Thyroid gland (tissue), 4 donors: ENCODE measurements around the gene ANKRD29. TPM values are rescaled to one million over a fixed set of nuclear protein-coding genes. Genes with fewer than 3 reads are reported as not detected.

ENCODE experiments used
- DNase-seq, 2 donors: peaks; one replicate each; pipeline ENCODE4 v3.0.0-alpha.2; 2019
- H3K27ac ChIP-seq, 3 donors: fragments of 200-600 bp; sonication (generic); 1 replicate in 2 of 3; 2 replicates in 1 of 3; pipeline ENCODE4 v1.5.1; 2016 to 2019; ENCODE audit warnings: mild to moderate bottlenecking in 1 of 3, moderate library complexity in 1 of 3
- H3K27me3 ChIP-seq: fragments of 200-600 bp; sonication (generic); one replicate; pipeline ENCODE4 v1.5.1; 2019
- H3K36me3 ChIP-seq, 2 donors: fragments of 200-600 bp; sonication (generic); one replicate each; pipeline ENCODE4 v1.5.1; 2016 to 2019
- H3K4me1 ChIP-seq, 2 donors: fragments of 200-600 bp; sonication (generic); one replicate each; pipeline ENCODE4 v1.5.1; 2017 to 2019
- H3K4me3 ChIP-seq, 3 donors: fragments of 200-600 bp; sonication (generic); replicated peaks in 1 of 3; 1 replicate in 2 of 3; 2 replicates in 1 of 3; pipeline ENCODE4 v1.5.1; 2016; ENCODE audit warnings: mild to moderate bottlenecking in 1 of 3
- H3K9me3 ChIP-seq: fragments of 200-600 bp; sonication (generic); one replicate; pipeline ENCODE4 v1.5.1; 2017
- CTCF ChIP-seq, 6 experiments: fragments of 200-600 bp in 3 of 6; fragments of 450-650 bp in 3 of 6; sonication (generic) in 3 of 6; IDR thresholded peaks; one replicate each; pipeline ENCODE4 v1.5.1; 2016 to 2019; ENCODE audit warnings: antibody characterized with exemption in 6 of 6, mild to moderate bottlenecking in 2 of 6, inconsistent platforms in 1 of 6, moderate library complexity in 1 of 6
- POLR2A ChIP-seq, 2 donors: fragments of 450-650 bp; IDR thresholded peaks; one replicate each; pipeline ENCODE4 v1.6.1; 2017; ENCODE audit warnings: antibody characterized with exemption in 2 of 2, mild to moderate bottlenecking in 2 of 2, moderate library complexity in 1 of 2
- WGBS, 2 donors: methylation state at CpG; one replicate each; pipeline ENCODE4 v1.1.5; 2017; 5-methylcytosine and 5-hydroxymethylcytosine counted together
- intact Hi-C: fragments of 100-400 bp; cut with DNase I; formaldehyde crosslinking; loops from one replicate; pipeline ENCODE4 v1.15.1; 2023
- total RNA-seq, 4 donors: library from RNA; depleted of rRNA; stranded (reverse); fragments of >200 nt; gene quantifications; one replicate each; pipeline ENCODE4 v1.2.3, GENCODE V29; 2016

ANKRD29 gene
- total RNA-seq, 4 donors from 2014 or later = 3.4 to 6.1 (median 4.5) TPM

GRCh38 chr18:23632615-23633014 is 30.1 kb downstream of the ANKRD29 start:
- no peak for DNase-seq
- Histone ChIP-seq H3K9me3 (no peaks in the 10 kb centered on the region), H3K4me1 (no peaks in the 10 kb centered on the region), H3K27ac (no peak overlapping the region), H3K27me3 (no peaks in the 10 kb centered on the region), H3K36me3 (no peaks in the 10 kb centered on the region), H3K4me3 (no peak overlapping the region)
- no peak for TF ChIP-seq CTCF (IDR thresholded peaks at IDR 0.05)
- TF ChIP-seq POLR2A (IDR thresholded peaks at IDR 0.05) = no peak
- 85 to 96% methylated on average over 1 of the region's 1 CpG for WGBS, 2 donors
- intact Hi-C loops = no loop called here

- H3K9me3 ChIP-seq = no peaks in the 10 kb centered on the region
- intact Hi-C loops = no loop called here
- no peaks in the 10 kb centered on the region for H3K4me1 ChIP-seq
- H3K4me3 ChIP-seq = no peak overlapping the region
- no peaks in the 10 kb centered on the region for H3K36me3 ChIP-seq
- no peak for DNase-seq
- H3K27ac ChIP-seq = no peak overlapping the region
- H3K27me3 ChIP-seq = no peaks in the 10 kb centered on the region
- TF ChIP-seq POLR2A (IDR thresholded peaks at IDR 0.05) (no peak), CTCF (IDR thresholded peaks at IDR 0.05) (no peak)
- 37 to 46% methylated on average over 8 to 11 of the region's 11 CpGs for WGBS, 2 donors
Measured at GRCh38 chr18:23631746-23632145, 31.0 kb downstream of the ANKRD29 start.

- no peak overlapping the region for H3K27ac ChIP-seq
- H3K9me3 ChIP-seq = no peaks in the 10 kb centered on the region
- no peak for TF ChIP-seq POLR2A (IDR thresholded peaks at IDR 0.05)
- no peak for TF ChIP-seq CTCF (IDR thresholded peaks at IDR 0.05)
- no peaks in the 10 kb centered on the region for H3K36me3 ChIP-seq
- H3K27me3 ChIP-seq = no peaks in the 10 kb centered on the region
- H3K4me3 ChIP-seq = no peak overlapping the region
- WGBS, 2 donors = 94 to 98% methylated on average over 5 of the region's 5 CpGs
- intact Hi-C loops = no loop called here
- no peaks in the 10 kb centered on the region for H3K4me1 ChIP-seq
- no peak for DNase-seq
Measured at GRCh38 chr18:23631312-23631711, 31.4 kb downstream of the ANKRD29 start.

- no peak for TF ChIP-seq CTCF (IDR thresholded peaks at IDR 0.05)
- no peak for TF ChIP-seq POLR2A (IDR thresholded peaks at IDR 0.05)
- peak; percentile 11 to 33 for DNase-seq
- Histone ChIP-seq H3K4me1 (no peaks in the 10 kb centered on the region), H3K36me3 (no peaks in the 10 kb centered on the region), H3K27ac (no peak overlapping the region), H3K9me3 (no peaks in the 10 kb centered on the region), H3K4me3 (no peak overlapping the region), H3K27me3 (no peaks in the 10 kb centered on the region)
- 57 to 68% methylated on average over 4 of the region's 4 CpGs for WGBS, 2 donors
- intact Hi-C loops = loop anchor here (10.0 kb wide), 2 partner anchors 65 to 185 kb away; no protein-coding TSS in a partner anchor
Measured at GRCh38 chr18:23629444-23629946, 33.2 kb downstream of the ANKRD29 start.

GRCh38 chr18:23627970-23628369 is 34.7 kb downstream of the ANKRD29 start:
- no peak for DNase-seq
- intact Hi-C loops = loop anchor here (10.0 kb wide), 2 partner anchors 67 to 187 kb away; no protein-coding TSS in a partner anchor
- Histone ChIP-seq H3K4me3 (no peak overlapping the region), H3K27me3 (no peaks in the 10 kb centered on the region), H3K27ac (no peak overlapping the region), H3K4me1 (no peaks in the 10 kb centered on the region), H3K9me3 (no peaks in the 10 kb centered on the region), H3K36me3 (no peaks in the 10 kb centered on the region)
- no peak for TF ChIP-seq POLR2A (IDR thresholded peaks at IDR 0.05)
- TF ChIP-seq CTCF (IDR thresholded peaks at IDR 0.05) = no peak
